SJSA1 (cell line): Measurements from ENCODE around the gene LTBP2. TPM values are rescaled to one million over a fixed set of nuclear protein-coding genes. Genes with fewer than 3 reads are reported as not detected.
A peak's percentile ranks its signal among the peaks of the same experiment; 100 is the strongest.

Experiments
- DNase-seq, 2 experiments: peaks; one replicate each; pipeline ENCODE4 v3.0.0-alpha.2; 2015 to 2020; ENCODE audit warnings: low spot score in 2 of 2, low read depth in 1 of 2
- H3K27ac ChIP-seq: fragments of 250-450 bp; sonication (Bioruptor Pico); 2 replicates; pipeline ENCODE4 v1.5.1; 2020; ENCODE audit warnings: mild to moderate bottlenecking, moderate library complexity
- H3K27me3 ChIP-seq: fragments of 250-450 bp; sonication (Bioruptor Pico); replicated peaks from 2 replicates; pipeline ENCODE4 v1.5.1; 2020; ENCODE audit warnings: mild to moderate bottlenecking, moderate library complexity
- H3K36me3 ChIP-seq: fragments of 250-450 bp; sonication (Bioruptor Pico); 2 replicates; pipeline ENCODE4 v1.5.1; 2020; ENCODE audit warnings: mild to moderate bottlenecking
- H3K4me1 ChIP-seq: fragments of 250-450 bp; sonication (Bioruptor Pico); replicated peaks from 2 replicates; pipeline ENCODE4 v1.6.1; 2021; ENCODE audit warnings: mild to moderate bottlenecking
- H3K4me3 ChIP-seq: fragments of 250-450 bp; sonication (Bioruptor Pico); 2 replicates; pipeline ENCODE4 v1.5.1; 2020; ENCODE audit warnings: mild to moderate bottlenecking
- H3K9me3 ChIP-seq: fragments of 250-450 bp; sonication (Bioruptor Pico); replicated peaks from 2 replicates; pipeline ENCODE4 v1.5.1; 2020; ENCODE audit warnings: mild to moderate bottlenecking
- total RNA-seq: library from RNA; depleted of rRNA; stranded (reverse); fragments of >200 nt; shearing (Covaris generic); gene quantifications from 2 replicates; pipeline ENCODE4 v1.2.3, GENCODE V29; 2014

LTBP2 gene
- total RNA-seq, 1 experiment from 2014 or later = 2.2 TPM

- Histone ChIP-seq H3K27me3 (no peaks in the 10 kb centered on the region), H3K27ac (no peak overlapping the region), H3K4me1 (no peaks in the 10 kb centered on the region), H3K4me3 (no peak overlapping the region), H3K36me3 (no peaks in the 10 kb centered on the region), H3K9me3 (no peaks in the 10 kb centered on the region)
- DNase-seq = no peak
Observed at GRCh38 chr14:74630881-74631690, 19.0 kb upstream of the LTBP2 start.

GRCh38 chr14:74628418-74628817, 16.4 kb upstream of the LTBP2 start:
- H3K27ac ChIP-seq = no peak overlapping the region
- DNase-seq = no peak
- H3K4me3 ChIP-seq = no peak overlapping the region
- no peaks in the 10 kb centered on the region for H3K4me1 ChIP-seq
- no peaks in the 10 kb centered on the region for H3K9me3 ChIP-seq
- no peaks in the 10 kb centered on the region for H3K36me3 ChIP-seq
- no peaks in the 10 kb centered on the region for H3K27me3 ChIP-seq

- Histone ChIP-seq H3K4me3 (no peak overlapping the region), H3K4me1 (no peaks in the 10 kb centered on the region), H3K36me3 (no peaks in the 10 kb centered on the region), H3K9me3 (no peaks in the 10 kb centered on the region), H3K27me3 (no peaks in the 10 kb centered on the region), H3K27ac (no peak overlapping the region)
- no peak for DNase-seq
Observed at GRCh38 chr14:74627076-74627475, 15.0 kb upstream of the LTBP2 start.

- no peak for DNase-seq
- Histone ChIP-seq H3K4me1 (peaks cover 40% of the 10 kb centered on the region), H3K27me3 (no peaks in the 10 kb centered on the region), H3K4me3 (no peak overlapping the region), H3K36me3 (no peaks in the 10 kb centered on the region), H3K9me3 (no peaks in the 10 kb centered on the region), H3K27ac (no peak overlapping the region)
Observed at GRCh38 chr14:74622257-74622656, 10.2 kb upstream of the LTBP2 start.

GRCh38 chr14:74621556-74621955, 9.5 kb upstream of the LTBP2 start:
- Histone ChIP-seq H3K9me3 (no peaks in the 10 kb centered on the region), H3K36me3 (no peaks in the 10 kb centered on the region), H3K4me3 (no peak overlapping the region), H3K27me3 (no peaks in the 10 kb centered on the region), H3K4me1 (peaks cover 47% of the 10 kb centered on the region), H3K27ac (no peak overlapping the region)
- no peak for DNase-seq

- no peaks in the 10 kb centered on the region for H3K9me3 ChIP-seq
- no peaks in the 10 kb centered on the region for H3K36me3 ChIP-seq
- H3K4me1 ChIP-seq = peaks cover 53% of the 10 kb centered on the region
- H3K4me3 ChIP-seq = no peak overlapping the region
- H3K27me3 ChIP-seq = no peaks in the 10 kb centered on the region
- peak overlapping the region; percentile 2; the same call in 1 of the 2 replicates for H3K27ac ChIP-seq
- DNase-seq = no peak
Observed at GRCh38 chr14:74620923-74621322, 8.9 kb upstream of the LTBP2 start.

- Histone ChIP-seq H3K27me3 (no peaks in the 10 kb centered on the region), H3K36me3 (no peaks in the 10 kb centered on the region), H3K9me3 (no peaks in the 10 kb centered on the region), H3K4me1 (peaks cover 57% of the 10 kb centered on the region), H3K4me3 (no peak overlapping the region), H3K27ac (peak overlapping the region; percentile 53)
- DNase-seq = peak; percentile 71 to 74
Observed at GRCh38 chr14:74620497-74620921, 8.5 kb upstream of the LTBP2 start.

GRCh38 chr14:74619672-74620131, 7.7 kb upstream of the LTBP2 start:
- Histone ChIP-seq H3K27ac (peak overlapping the region; percentile 53), H3K4me3 (no peak overlapping the region), H3K4me1 (peaks cover 61% of the 10 kb centered on the region), H3K27me3 (no peaks in the 10 kb centered on the region), H3K9me3 (no peaks in the 10 kb centered on the region), H3K36me3 (no peaks in the 10 kb centered on the region)
- DNase-seq = peak; percentile 84 to 90

GRCh38 chr14:74618078-74618952, 6.3 kb upstream of the LTBP2 start:
- Histone ChIP-seq H3K27me3 (no peaks in the 10 kb centered on the region), H3K4me1 (peaks cover 61% of the 10 kb centered on the region), H3K9me3 (no peaks in the 10 kb centered on the region), H3K4me3 (no peak overlapping the region), H3K27ac (peak overlapping the region; percentile 21; the same call in 1 of the 2 replicates), H3K36me3 (no peaks in the 10 kb centered on the region)
- peak in 1 of 2 experiments; percentile 27 for DNase-seq

GRCh38 chr14:74616996-74617700, 5.1 kb upstream of the LTBP2 start:
- Histone ChIP-seq H3K4me3 (no peak overlapping the region), H3K27me3 (no peaks in the 10 kb centered on the region), H3K4me1 (peaks cover 67% of the 10 kb centered on the region), H3K9me3 (no peaks in the 10 kb centered on the region), H3K36me3 (no peaks in the 10 kb centered on the region), H3K27ac (peak overlapping the region; percentile 47)
- DNase-seq = no peak

- Histone ChIP-seq H3K27me3 (peaks cover 3% of the 10 kb centered on the region), H3K4me3 (no peak overlapping the region), H3K9me3 (no peaks in the 10 kb centered on the region; the same call in 1 of the 2 replicates), H3K27ac (peak overlapping the region; percentile 47), H3K36me3 (no peaks in the 10 kb centered on the region), H3K4me1 (peaks cover 73% of the 10 kb centered on the region)
- DNase-seq = peak; percentile 68 to 72
Observed at GRCh38 chr14:74616507-74616906, 4.5 kb upstream of the LTBP2 start.

- H3K9me3 ChIP-seq = no peaks in the 10 kb centered on the region; the same call in 1 of the 2 replicates
Observed at GRCh38 chr14:74615735-74616134, 3.7 kb upstream of the LTBP2 start.

More at GRCh38 chr14:74615735-74616134, 3.7 kb upstream of the LTBP2 start:
- no peak for DNase-seq
- Histone ChIP-seq H3K4me1 (peaks cover 71% of the 10 kb centered on the region), H3K4me3 (no peak overlapping the region), H3K36me3 (no peaks in the 10 kb centered on the region), H3K27ac (no peak overlapping the region), H3K27me3 (peaks cover 7% of the 10 kb centered on the region)
